ENCODE data around the gene VGLL4.

Gene VGLL4

DNA sequence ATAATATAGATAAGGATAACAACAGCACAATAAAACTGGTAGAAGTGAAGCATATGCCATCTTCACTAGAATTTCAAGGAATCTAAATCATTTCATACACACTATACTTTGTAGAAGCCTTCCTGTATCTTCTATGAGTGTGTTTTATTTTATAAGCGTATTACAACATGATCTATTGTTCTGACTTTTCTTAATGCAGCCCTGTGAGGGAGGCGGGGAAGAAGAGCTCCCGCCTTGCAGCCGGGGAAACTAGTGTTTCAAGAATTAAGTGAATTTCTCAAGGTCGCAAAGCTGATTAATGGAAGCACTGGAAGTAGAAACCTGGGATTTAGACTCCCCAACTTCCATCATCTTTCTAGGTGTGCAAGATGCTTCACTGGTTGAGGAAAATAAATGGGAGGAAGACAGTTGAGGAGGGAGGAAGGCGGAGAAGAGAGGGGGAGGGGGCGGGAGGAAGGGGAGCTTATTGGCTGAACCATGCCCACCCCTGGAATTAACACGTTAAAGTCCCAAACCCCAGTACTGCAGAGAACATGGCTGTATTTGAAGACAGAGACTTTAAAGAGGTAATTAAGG lies 32.9 kb downstream of the VGLL4 start:
- no peak overlapping the region for H3K4me3 ChIP-seq (ENCODE audit: low read depth, low read length)
- TF ChIP-seq, protein P1, sequence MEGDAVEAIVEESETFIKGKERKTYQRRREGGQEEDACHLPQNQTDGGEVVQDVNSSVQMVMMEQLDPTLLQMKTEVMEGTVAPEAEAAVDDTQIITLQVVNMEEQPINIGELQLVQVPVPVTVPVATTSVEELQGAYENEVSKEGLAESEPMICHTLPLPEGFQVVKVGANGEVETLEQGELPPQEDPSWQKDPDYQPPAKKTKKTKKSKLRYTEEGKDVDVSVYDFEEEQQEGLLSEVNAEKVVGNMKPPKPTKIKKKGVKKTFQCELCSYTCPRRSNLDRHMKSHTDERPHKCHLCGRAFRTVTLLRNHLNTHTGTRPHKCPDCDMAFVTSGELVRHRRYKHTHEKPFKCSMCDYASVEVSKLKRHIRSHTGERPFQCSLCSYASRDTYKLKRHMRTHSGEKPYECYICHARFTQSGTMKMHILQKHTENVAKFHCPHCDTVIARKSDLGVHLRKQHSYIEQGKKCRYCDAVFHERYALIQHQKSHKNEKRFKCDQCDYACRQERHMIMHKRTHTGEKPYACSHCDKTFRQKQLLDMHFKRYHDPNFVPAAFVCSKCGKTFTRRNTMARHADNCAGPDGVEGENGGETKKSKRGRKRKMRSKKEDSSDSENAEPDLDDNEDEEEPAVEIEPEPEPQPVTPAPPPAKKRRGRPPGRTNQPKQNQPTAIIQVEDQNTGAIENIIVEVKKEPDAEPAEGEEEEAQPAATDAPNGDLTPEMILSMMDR (IDR thresholded peaks at IDR 0.05; ENCODE audit: low read depth, low read length) = no peak

DNA sequence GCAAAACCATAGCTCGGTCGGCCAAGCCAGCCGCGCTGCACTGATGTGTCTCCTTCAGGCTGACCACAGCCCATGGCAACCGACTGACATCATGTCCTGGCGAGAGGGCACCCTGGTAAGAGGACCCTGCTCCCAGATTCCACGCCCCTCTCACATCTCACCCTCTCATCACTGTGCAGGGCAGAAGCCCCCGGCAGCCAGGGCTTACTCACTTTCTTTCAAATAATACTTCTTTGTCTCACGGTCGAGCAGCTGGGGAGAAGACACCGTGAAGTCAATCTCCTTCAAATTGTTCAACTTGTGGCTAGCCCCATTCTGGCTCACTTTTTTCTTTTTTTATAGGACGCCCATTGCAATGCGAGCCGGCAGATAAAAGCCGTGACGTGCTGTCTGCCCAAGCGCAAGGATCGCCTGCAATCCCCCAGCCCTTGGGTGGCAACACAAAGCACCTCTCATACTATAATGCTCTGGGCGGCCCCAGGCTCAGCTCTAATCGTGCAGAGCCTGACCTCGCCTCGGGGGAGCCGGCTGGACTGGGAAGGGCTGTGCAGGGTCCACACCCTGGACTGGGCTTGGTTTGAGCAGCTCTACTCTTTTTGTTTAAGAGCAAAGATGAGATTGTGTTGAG lies 33.6 kb downstream of the VGLL4 start:
- TF ChIP-seq, protein P1 (IDR thresholded peaks at IDR 0.05; ENCODE audit: low read depth, low read length) = no peak
- H3K4me3 ChIP-seq (ENCODE audit: low read depth, low read length) = no peak overlapping the region

DNA sequence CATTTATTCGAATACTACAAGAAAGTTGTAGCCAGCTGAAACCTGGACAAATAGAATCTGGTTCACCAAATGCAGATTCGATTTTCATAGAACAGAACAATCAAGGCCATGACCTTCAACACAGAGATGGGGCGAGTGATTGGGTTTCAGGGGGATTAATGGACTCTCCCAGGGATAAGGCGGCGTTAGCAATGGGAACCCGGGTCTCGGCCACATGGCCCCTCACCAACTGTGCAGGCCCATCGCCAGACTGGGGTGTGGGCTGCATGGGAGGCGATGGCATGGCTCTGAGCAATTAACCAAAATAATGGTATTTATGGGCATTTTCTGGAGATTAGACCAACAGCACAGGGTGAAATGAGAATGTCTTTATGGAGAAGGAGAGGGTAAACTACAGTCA lies 34.2 kb downstream of the VGLL4 start:
- H3K4me3 ChIP-seq (ENCODE audit: low read depth, low read length) = no peak overlapping the region

GRCh38 chr3:11607816-11608215 lies 35.9 kb downstream of the VGLL4 start:
- TF ChIP-seq, protein P1 (IDR thresholded peaks at IDR 0.05; ENCODE audit: low read depth, low read length) = no peak
- H3K4me3 ChIP-seq (ENCODE audit: low read depth, low read length) = no peak overlapping the region

More for the DNA sequence above, 34.2 kb downstream of the VGLL4 start:
- TF ChIP-seq, protein P1 (IDR thresholded peaks at IDR 0.05; ENCODE audit: low read depth, low read length) = no peak

- TF ChIP-seq, protein P1 (IDR thresholded peaks at IDR 0.05; ENCODE audit: low read depth, low read length) = no peak
These were observed 36.8 kb downstream of the VGLL4 start for GRCh38 chr3:11606865-11607440.

DNA sequence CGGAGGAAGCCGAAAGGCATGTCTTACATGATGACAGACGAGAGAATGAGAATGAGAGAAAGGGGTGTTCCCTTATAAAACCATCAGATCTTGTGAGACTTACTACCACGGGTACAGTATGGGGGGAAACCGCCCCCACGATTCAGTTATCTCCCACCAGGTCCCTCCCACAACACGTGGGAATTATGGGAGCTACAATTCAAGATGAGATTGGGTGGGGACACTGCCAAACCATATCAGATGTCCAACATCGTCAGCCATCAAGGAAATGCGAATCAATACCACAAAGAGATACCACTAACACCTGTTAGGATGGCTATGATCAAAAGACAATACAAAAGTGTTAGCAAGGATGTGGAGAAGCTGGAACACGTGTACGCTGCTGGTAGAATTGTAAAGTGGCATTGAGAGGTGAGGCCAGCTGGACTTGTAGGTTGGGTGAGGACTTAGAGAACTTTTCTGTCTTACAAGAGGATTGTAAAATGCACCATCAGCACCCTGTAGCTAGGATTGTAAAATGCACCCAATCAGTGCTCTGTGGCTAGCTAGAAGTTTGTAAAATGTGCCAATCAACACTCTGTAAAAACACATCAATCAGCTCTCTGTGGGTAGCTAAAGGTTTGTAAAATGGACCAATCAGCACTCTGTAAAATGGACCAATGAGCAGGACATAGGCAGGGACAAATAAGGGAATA lies 37.5 kb downstream of the VGLL4 start:
- H3K4me3 ChIP-seq (ENCODE audit: low read depth, low read length) = no peak overlapping the region
- TF ChIP-seq, protein P1 (IDR thresholded peaks at IDR 0.05; ENCODE audit: low read depth, low read length) = no peak

More at GRCh38 chr3:11606865-11607440, 36.8 kb downstream of the VGLL4 start:
- H3K4me3 ChIP-seq (ENCODE audit: low read depth, low read length) = no peak overlapping the region

GRCh38 chr3:11605398-11605797 lies 38.3 kb downstream of the VGLL4 start:
- TF ChIP-seq, protein P1 (IDR thresholded peaks at IDR 0.05; ENCODE audit: low read depth, low read length) = no peak
- no peak overlapping the region for H3K4me3 ChIP-seq (ENCODE audit: low read depth, low read length)
